AG08395 (cell line): Measurements from ENCODE around the gene MCF2L.
A peak's percentile ranks its signal among the peaks of the same experiment; 100 is the strongest.
"Not testable (repeated sequence)": the region's sequence is repeated elsewhere in the genome, so short reads cannot be mapped to it uniquely, and the experiment has no call there.

Experiments
- DNase-seq: peaks from one replicate; pipeline ENCODE4 v3.0.0; 2012; ENCODE audit warnings: mixed read lengths, low spot score

MCF2L gene

GRCh38 chr13:113049981-113050380 is 81.0 kb downstream of the MCF2L start:
- no peak for DNase-seq

GRCh38 chr13:113050734-113051431 is 81.9 kb downstream of the MCF2L start:
- DNase-seq: no peak

GRCh38 chr13:113051641-113052040 is 82.6 kb downstream of the MCF2L start:
- no peak for DNase-seq

- DNase-seq: no peak
Observed at GRCh38 chr13:113052206-113052605, 83.2 kb downstream of the MCF2L start.

- DNase-seq: no peak
Observed at GRCh38 chr13:113052971-113053370, 84.0 kb downstream of the MCF2L start.

- no peak for DNase-seq
Observed at GRCh38 chr13:113053376-113053775, 84.4 kb downstream of the MCF2L start.

- DNase-seq: no peak
Observed at GRCh38 chr13:113053801-113054604, 85.0 kb downstream of the MCF2L start.

GRCh38 chr13:113057084-113057483 is 88.1 kb downstream of the MCF2L start:
- no peak for DNase-seq

- DNase-seq: not testable (repeated sequence)
Observed at GRCh38 chr13:113057559-113057958, 88.5 kb downstream of the MCF2L start.

GRCh38 chr13:113058129-113058987 is 89.3 kb downstream of the MCF2L start:
- no peak for DNase-seq

GRCh38 chr13:113058988-113059850 is 90.2 kb downstream of the MCF2L start:
- DNase-seq: no peak

- no peak for DNase-seq
Observed at GRCh38 chr13:113059891-113060290, 90.9 kb downstream of the MCF2L start.

GRCh38 chr13:113060557-113061270 is 91.7 kb downstream of the MCF2L start:
- DNase-seq: no peak

- no peak for DNase-seq
Observed at GRCh38 chr13:113061271-113061625, 92.2 kb downstream of the MCF2L start.

GRCh38 chr13:113061796-113062425 is 92.9 kb downstream of the MCF2L start:
- DNase-seq: no peak

GRCh38 chr13:113062691-113063090 is 93.7 kb downstream of the MCF2L start:
- DNase-seq: no peak

GRCh38 chr13:113063091-113063491 is 94.1 kb downstream of the MCF2L start:
- no peak for DNase-seq

- DNase-seq: no peak
Observed at GRCh38 chr13:113064000-113064533, 95.1 kb downstream of the MCF2L start.

- DNase-seq: peak; percentile 69
Observed at GRCh38 chr13:113064534-113065405, 95.8 kb downstream of the MCF2L start.
